Caki2 (cell line): ENCODE results near the gene BLCAP. TPM values are rescaled to one million over a fixed set of nuclear protein-coding genes. Genes with fewer than 3 reads are reported as not detected.
A peak's percentile ranks its signal among the peaks of the same experiment; 100 is the strongest.
"Not testable (repeated sequence)": the region's sequence is repeated elsewhere in the genome, so short reads cannot be mapped to it uniquely, and the experiment has no call there.

Source experiments
- DNase-seq: peaks from one replicate; pipeline ENCODE4 v3.0.0-alpha.2; 2015; ENCODE audit warnings: low read depth
- in situ Hi-C: cut with HindIII; loops from 2 replicates; pipeline ENCODE4 v1.10.0; 2016; ENCODE audit warnings: low sequenced_read_pairs, low pct_unique_long_range_greater_than_20kb, mixed read lengths
- total RNA-seq: library from RNA; depleted of rRNA; stranded (reverse); fragments of >200 nt; shearing (Covaris generic); gene quantifications from 2 replicates; pipeline ENCODE4 v1.2.3, GENCODE V29; 2014; ENCODE audit warnings: low replicate concordance; rRNA removed

BLCAP gene
- 21.7 and 28.3 TPM in 2 replicates for total RNA-seq

GRCh38 chr20:37527638-37528445 lies at the start of gene BLCAP:
TSS of gene BLCAP (minus strand) at chr20:37527876. CDS start at chr20:37519174, 8,702 bp downstream.
- in situ Hi-C loops, result no loop called here
- peak; percentile 96 for DNase-seq

GRCh38 chr20:37577436-37577835 lies 49.8 kb upstream of the BLCAP start:
- DNase-seq, in situ Hi-C loops: not testable (repeated sequence)

GRCh38 chr20:37576911-37577310 lies 49.2 kb upstream of the BLCAP start:
- no peak for DNase-seq
- in situ Hi-C loops, result no loop called here

GRCh38 chr20:37575884-37576283 lies 48.2 kb upstream of the BLCAP start:
- no peak for DNase-seq
- in situ Hi-C loops, result no loop called here

- DNase-seq, result no peak
- in situ Hi-C loops, result no loop called here
These were observed 46.7 kb upstream of the BLCAP start for GRCh38 chr20:37574199-37574890.

- in situ Hi-C loops, result no loop called here
- no peak for DNase-seq
These were observed 46.0 kb upstream of the BLCAP start for GRCh38 chr20:37573626-37574198.

GRCh38 chr20:37571033-37571432 lies 43.4 kb upstream of the BLCAP start:
- in situ Hi-C loops, result no loop called here

GRCh38 chr20:37570419-37570818 lies 42.7 kb upstream of the BLCAP start:
- DNase-seq, result no peak
- in situ Hi-C loops, result no loop called here

More at GRCh38 chr20:37571033-37571432, 43.4 kb upstream of the BLCAP start:
- no peak for DNase-seq

- in situ Hi-C loops, result no loop called here
- DNase-seq, result no peak
These were observed 40.3 kb upstream of the BLCAP start for GRCh38 chr20:37567671-37568588.

- in situ Hi-C loops, result no loop called here
- no peak for DNase-seq
These were observed 39.6 kb upstream of the BLCAP start for GRCh38 chr20:37567331-37567665.

- in situ Hi-C loops, result no loop called here
- DNase-seq, result no peak
These were observed 39.1 kb upstream of the BLCAP start for GRCh38 chr20:37566590-37567330.

- peak; percentile 22 for DNase-seq
- in situ Hi-C loops, result no loop called here
These were observed 37.6 kb upstream of the BLCAP start for GRCh38 chr20:37565134-37565811.

GRCh38 chr20:37564388-37565133 lies 36.9 kb upstream of the BLCAP start:
- in situ Hi-C loops, result no loop called here

GRCh38 chr20:37564016-37564387 lies 36.3 kb upstream of the BLCAP start:
- in situ Hi-C loops, result no loop called here

More at GRCh38 chr20:37564388-37565133, 36.9 kb upstream of the BLCAP start:
- peak; percentile 18 for DNase-seq

GRCh38 chr20:37562695-37563480 lies 35.2 kb upstream of the BLCAP start:
- no peak for DNase-seq
- in situ Hi-C loops, result no loop called here

More at GRCh38 chr20:37564016-37564387, 36.3 kb upstream of the BLCAP start:
- no peak for DNase-seq

GRCh38 chr20:37560629-37561028 lies 33.0 kb upstream of the BLCAP start:
- DNase-seq, result no peak
- in situ Hi-C loops, result no loop called here
